Naive B cell (primary cell): ENCODE results near the gene SHC1. TPM values are rescaled to one million over a fixed set of nuclear protein-coding genes. Genes with fewer than 3 reads are reported as not detected.

ENCODE experiments used
- ATAC-seq, 2 donors: fragments of 150-1000 bp; cut with Tn5 transposase; 2 replicates each; pipeline ENCODE4 v1.10.0; 2021; ENCODE audit warnings: low read depth in 2 of 2, mild to moderate bottlenecking in 2 of 2, moderate library complexity in 2 of 2
- DNase-seq: peaks from one replicate; pipeline ENCODE4 v3.0.0; 2022
- H3K27ac Mint-ChIP-seq, 6 donors: one replicate each; pipeline ENCODE4 v1.8.0; 2020 to 2022; ENCODE audit warnings: mild to moderate bottlenecking in 6 of 6, mixed read lengths in 6 of 6, moderate library complexity in 5 of 6, inconsistent platforms in 2 of 6
- H3K27me3 Mint-ChIP-seq, 3 donors: one replicate each; pipeline ENCODE4 v1.8.0; 2021 to 2022; ENCODE audit warnings: mixed read lengths in 3 of 3, mild to moderate bottlenecking in 1 of 3
- H3K36me3 Mint-ChIP-seq, 2 donors: one replicate each; pipeline ENCODE4 v1.8.0; 2020 to 2022; ENCODE audit warnings: mixed read lengths in 2 of 2, inconsistent platforms in 1 of 2, mild to moderate bottlenecking in 1 of 2
- H3K4me1 Mint-ChIP-seq, 3 donors: one replicate each; pipeline ENCODE4 v1.8.0; 2020 to 2022; ENCODE audit warnings: mixed read lengths in 3 of 3, inconsistent platforms in 1 of 3, mild to moderate bottlenecking in 1 of 3, moderate library complexity in 1 of 3
- H3K4me3 Mint-ChIP-seq, 8 donors: one replicate each; pipeline ENCODE4 v1.8.0; 2020 to 2022; ENCODE audit warnings: mild to moderate bottlenecking in 8 of 8, mixed read lengths in 8 of 8, moderate library complexity in 8 of 8, inconsistent platforms in 2 of 8
- H3K9me3 Mint-ChIP-seq, 7 donors: one replicate each; pipeline ENCODE4 v1.8.0; 2020 to 2022; ENCODE audit warnings: mixed read lengths in 7 of 7, mild to moderate bottlenecking in 5 of 7, inconsistent platforms in 2 of 7, moderate library complexity in 1 of 7
- polyA plus RNA-seq, 6 donors: library from polyadenylated mRNA; unstranded; fragments of 300-500 nt; fragmentation: Illumina TruSeq; gene quantifications; one replicate each; pipeline ENCODE4 v1.2.3, GENCODE V29; 2021; ENCODE audit warnings: low read depth in 6 of 6

Gene SHC1
- polyA plus RNA-seq, 6 donors from 2014 or later, result 23.3 to 34.0 (median 26.3) TPM

- Mint-ChIP-seq H3K27me3 (no peaks in the 10 kb centered on the region), H3K4me3 (peak overlapping the region; percentile 82 to 95 (median 94)), H3K9me3 (no peaks in the 10 kb centered on the region), H3K27ac (peak overlapping the region; percentile 47 to 94 (median 90)), H3K4me1 (peaks cover 24 to 60% (median 45%) of the 10 kb centered on the region in 3 donors), H3K36me3 (peaks cover 0 to 8% of the 10 kb centered on the region in 2 donors)
- ATAC-seq (no peak), DNase-seq (no peak)
These were observed 10.0 kb downstream of the SHC1 start for GRCh38 chr1:154960446-154961136.

DNA sequence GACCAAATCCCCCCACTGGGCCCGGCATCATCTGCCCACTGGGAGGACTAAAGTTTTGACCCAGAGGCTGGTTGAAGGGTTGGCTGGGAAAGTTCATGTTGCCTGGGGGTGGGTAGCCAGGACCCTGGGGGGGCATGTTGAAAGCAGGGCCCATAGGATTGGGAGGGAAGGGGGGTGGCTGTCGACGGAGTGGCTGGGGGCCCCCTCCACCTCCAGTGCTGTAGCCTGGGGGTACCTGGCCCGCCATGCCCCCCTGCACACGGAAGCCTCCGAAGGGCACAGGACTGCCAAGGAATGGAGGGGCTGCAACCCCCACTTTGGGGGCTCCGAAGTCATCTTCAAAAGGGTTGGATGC, 11.1 kb downstream of the SHC1 start:
- Mint-ChIP-seq H3K27me3 (no peaks in the 10 kb centered on the region), H3K4me3 (peak overlapping the region in 5 of 8 donors; percentile 52 to 94 (median 82)), H3K9me3 (no peaks in the 10 kb centered on the region), H3K36me3 (peaks cover 0 to 8% of the 10 kb centered on the region in 2 donors), H3K27ac (peak overlapping the region in 1 of 6 donors; percentile 79), H3K4me1 (peaks cover 34 to 67% (median 57%) of the 10 kb centered on the region in 3 donors)
- ATAC-seq (no peak), DNase-seq (no peak)

DNA sequence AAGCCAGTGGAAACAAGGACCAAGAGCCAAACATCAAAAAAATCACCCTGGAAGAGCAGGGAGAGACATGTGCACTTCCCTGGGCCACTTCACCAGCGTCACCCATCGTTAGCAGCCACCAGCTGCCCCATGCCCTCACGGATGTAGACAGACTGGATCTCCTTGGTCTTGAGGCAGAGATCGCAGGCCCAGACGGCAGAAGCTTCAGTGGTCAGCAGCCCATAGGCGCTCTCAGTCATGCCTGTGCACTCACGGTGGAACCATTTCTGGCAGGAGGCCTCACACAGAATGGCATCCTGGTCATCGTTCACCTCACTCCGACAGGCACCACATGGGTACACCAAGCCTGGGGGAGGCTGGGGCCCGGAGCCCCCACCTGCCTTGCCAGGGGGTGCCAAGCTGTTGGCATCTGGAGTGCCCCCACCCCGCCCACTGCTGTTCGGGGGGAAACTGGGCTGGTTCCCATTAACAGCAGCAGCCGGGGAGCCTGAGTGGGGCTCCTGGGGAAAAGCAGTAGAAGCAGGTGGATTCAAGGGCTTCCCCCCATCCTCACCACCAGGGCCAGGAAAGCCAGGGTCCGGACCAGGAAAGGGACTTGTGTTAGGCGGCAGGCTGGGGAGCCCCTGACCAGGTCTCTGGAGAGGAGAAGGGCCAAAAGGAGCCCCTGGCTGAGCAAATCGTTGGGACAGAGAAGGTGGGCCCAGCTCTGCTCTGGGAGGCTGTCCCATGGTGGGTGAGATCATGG, 11.7 kb downstream of the SHC1 start:
- H3K4me1 Mint-ChIP-seq, result peaks cover 36 to 70% (median 61%) of the 10 kb centered on the region in 3 donors
- no peaks in the 10 kb centered on the region for H3K9me3 Mint-ChIP-seq
- H3K4me3 Mint-ChIP-seq, result peak overlapping the region in 5 of 8 donors; percentile 25 to 94 (median 80)
- peaks cover 0 to 5% of the 10 kb centered on the region in 2 donors for H3K36me3 Mint-ChIP-seq
- peak overlapping the region in 2 of 6 donors; percentile 14 to 79 for H3K27ac Mint-ChIP-seq
- no peaks in the 10 kb centered on the region for H3K27me3 Mint-ChIP-seq
- DNase-seq (no peak), ATAC-seq (no peak)

- Mint-ChIP-seq H3K27me3 (no peaks in the 10 kb centered on the region), H3K36me3 (no peaks in the 10 kb centered on the region), H3K4me1 (peaks cover 40 to 74% (median 61%) of the 10 kb centered on the region in 3 donors), H3K27ac (peak overlapping the region in 3 of 6 donors; percentile 11 to 63 (median 42)), H3K4me3 (peak overlapping the region in 3 of 8 donors; percentile 5 to 80 (median 79)), H3K9me3 (no peaks in the 10 kb centered on the region)
- no peak for DNase-seq
- no peak for ATAC-seq
These were observed 12.5 kb downstream of the SHC1 start for GRCh38 chr1:154958036-154958435.

DNA sequence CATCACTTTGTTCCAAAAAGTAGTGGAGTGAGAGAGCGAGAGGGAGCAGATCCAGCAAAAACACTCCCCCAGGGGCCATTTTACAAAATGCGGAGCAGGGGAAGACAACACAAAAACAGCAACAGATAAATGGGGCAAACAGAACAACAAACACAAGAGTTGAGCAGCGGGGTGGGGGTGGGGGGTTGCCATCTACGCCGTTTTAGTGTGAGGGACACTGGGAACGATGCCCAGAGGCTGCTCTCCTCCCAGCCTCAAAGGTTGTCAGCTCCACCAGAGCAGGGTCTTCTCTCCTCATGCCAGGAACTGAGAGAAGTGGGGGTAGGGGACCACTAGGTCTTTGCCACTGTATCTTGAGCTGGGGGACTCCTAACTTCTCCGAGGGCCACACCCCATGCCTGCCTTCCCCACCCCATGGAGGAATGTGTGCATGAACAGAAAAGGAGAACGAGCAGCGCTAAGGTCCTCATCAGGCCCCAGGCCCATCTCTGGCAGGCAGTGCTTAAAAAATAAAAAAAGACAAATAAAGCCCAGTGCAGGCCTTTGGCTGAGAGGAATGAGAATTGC, 13.4 kb downstream of the SHC1 start:
- Mint-ChIP-seq H3K27ac (peak overlapping the region in 5 of 6 donors; percentile 66 to 100 (median 86)), H3K36me3 (no peaks in the 10 kb centered on the region), H3K4me1 (peaks cover 45 to 74% (median 62%) of the 10 kb centered on the region in 3 donors), H3K27me3 (no peaks in the 10 kb centered on the region), H3K4me3 (peak overlapping the region; percentile 12 to 98 (median 60)), H3K9me3 (no peaks in the 10 kb centered on the region)
- ATAC-seq (no peak), DNase-seq (no peak)

GRCh38 chr1:154956544-154956941, 14.0 kb downstream of the SHC1 start:
- H3K9me3 Mint-ChIP-seq, result no peaks in the 10 kb centered on the region
- no peaks in the 10 kb centered on the region for H3K36me3 Mint-ChIP-seq
- H3K27ac Mint-ChIP-seq, result peak overlapping the region; percentile 73 to 100 (median 99)
- ATAC-seq, result no peak
- peaks cover 48 to 78% (median 68%) of the 10 kb centered on the region in 3 donors for H3K4me1 Mint-ChIP-seq
- H3K4me3 Mint-ChIP-seq, result peak overlapping the region; percentile 89 to 98 (median 97)
- no peaks in the 10 kb centered on the region for H3K27me3 Mint-ChIP-seq
- no peak for DNase-seq

- Mint-ChIP-seq H3K36me3 (peaks cover 0 to under 1% of the 10 kb centered on the region in 2 donors), H3K27ac (peak within 1 kb of the TSS; percentile 99 to 100 (median 99)), H3K4me3 (peak within 1 kb of the TSS; percentile 89 to 98 (median 97)), H3K9me3 (no peaks in the 10 kb centered on the region), H3K27me3 (no peaks in the 10 kb centered on the region), H3K4me1 (peaks cover 45 to 77% (median 71%) of the 10 kb centered on the region in 3 donors)
- DNase-seq (peak; percentile 91), ATAC-seq (peak; percentile 53 to 57)
These were observed 14.6 kb downstream of the SHC1 start, which contains the start of gene PBXIP1 for GRCh38 chr1:154955718-154956543. TSS of gene PBXIP1 (minus strand) at chr1:154956099. CDS start at chr1:154953721, 2,378 bp downstream.

GRCh38 chr1:154955039-154955717, 15.4 kb downstream of the SHC1 start:
- peak overlapping the region; percentile 89 to 98 (median 97) for H3K4me3 Mint-ChIP-seq
- H3K27me3 Mint-ChIP-seq, result no peaks in the 10 kb centered on the region
- peaks cover 50 to 76% (median 71%) of the 10 kb centered on the region in 3 donors for H3K4me1 Mint-ChIP-seq
- peak overlapping the region; percentile 99 to 100 (median 99) for H3K27ac Mint-ChIP-seq
- H3K36me3 Mint-ChIP-seq, result peaks cover 5 to 8% of the 10 kb centered on the region in 2 donors
- H3K9me3 Mint-ChIP-seq, result no peaks in the 10 kb centered on the region
- peak; percentile 85 for DNase-seq
- peak; percentile 77 to 81 for ATAC-seq

DNA sequence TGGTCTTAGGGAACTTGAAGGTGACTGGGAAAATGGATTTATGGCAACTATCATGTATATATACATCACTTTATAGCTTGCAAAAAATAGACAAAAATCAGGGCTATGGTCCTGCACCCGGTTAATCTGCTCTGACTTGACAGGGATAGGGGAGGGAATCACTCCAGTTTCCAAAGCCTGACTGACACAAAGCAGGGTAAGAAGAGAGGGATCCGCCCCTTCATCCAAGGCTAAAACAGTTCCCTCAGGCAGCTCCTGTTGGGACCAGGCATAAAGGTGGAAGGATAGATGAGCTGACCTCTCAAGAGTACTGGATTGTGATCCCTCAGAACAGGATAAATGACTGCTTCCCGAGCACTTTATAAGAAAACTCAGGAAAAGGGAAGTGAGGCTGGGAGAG, 16.0 kb downstream of the SHC1 start:
- Mint-ChIP-seq H3K36me3 (peaks cover 5 to 8% of the 10 kb centered on the region in 2 donors), H3K4me3 (peak overlapping the region; percentile 89 to 98 (median 97)), H3K9me3 (no peaks in the 10 kb centered on the region)

DNA sequence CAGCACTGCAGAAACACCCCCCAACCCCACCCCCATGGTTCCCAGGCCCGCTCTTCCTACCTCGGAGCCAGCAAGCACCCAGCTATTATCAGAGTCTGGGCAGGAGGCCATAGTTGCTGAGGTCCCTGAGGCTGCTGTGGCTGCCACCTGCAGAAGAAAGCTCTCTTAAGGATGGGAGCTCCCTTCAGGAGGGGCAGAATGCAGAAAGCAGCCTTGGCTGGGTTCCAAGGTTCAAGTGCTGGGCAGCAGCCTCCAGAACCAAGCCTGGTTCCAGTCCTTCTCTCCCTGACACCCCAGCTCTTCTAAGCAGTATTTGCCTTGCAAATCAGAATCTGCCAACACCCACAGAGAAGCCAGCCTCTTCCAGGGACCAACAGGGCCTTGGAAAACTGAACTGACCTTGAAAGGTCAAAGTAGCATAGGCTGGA, 16.9 kb downstream of the SHC1 start:
- peak overlapping the region; percentile 61 to 100 (median 91) for H3K27ac Mint-ChIP-seq
- peak overlapping the region in 5 of 8 donors; percentile 90 to 98 (median 97) for H3K4me3 Mint-ChIP-seq
- ATAC-seq, result no peak
- no peaks in the 10 kb centered on the region for H3K27me3 Mint-ChIP-seq
- peaks cover 52 to 72% (median 68%) of the 10 kb centered on the region in 3 donors for H3K4me1 Mint-ChIP-seq
- no peaks in the 10 kb centered on the region for H3K9me3 Mint-ChIP-seq
- DNase-seq, result no peak
- H3K36me3 Mint-ChIP-seq, result peaks cover 6 to 11% of the 10 kb centered on the region in 2 donors

More for the DNA sequence above, 16.0 kb downstream of the SHC1 start:
- no peak for ATAC-seq
- peaks cover 50 to 72% (median 69%) of the 10 kb centered on the region in 3 donors for H3K4me1 Mint-ChIP-seq
- no peaks in the 10 kb centered on the region for H3K27me3 Mint-ChIP-seq
- no peak for DNase-seq
- H3K27ac Mint-ChIP-seq, result peak overlapping the region; percentile 99 to 100 (median 99)

DNA sequence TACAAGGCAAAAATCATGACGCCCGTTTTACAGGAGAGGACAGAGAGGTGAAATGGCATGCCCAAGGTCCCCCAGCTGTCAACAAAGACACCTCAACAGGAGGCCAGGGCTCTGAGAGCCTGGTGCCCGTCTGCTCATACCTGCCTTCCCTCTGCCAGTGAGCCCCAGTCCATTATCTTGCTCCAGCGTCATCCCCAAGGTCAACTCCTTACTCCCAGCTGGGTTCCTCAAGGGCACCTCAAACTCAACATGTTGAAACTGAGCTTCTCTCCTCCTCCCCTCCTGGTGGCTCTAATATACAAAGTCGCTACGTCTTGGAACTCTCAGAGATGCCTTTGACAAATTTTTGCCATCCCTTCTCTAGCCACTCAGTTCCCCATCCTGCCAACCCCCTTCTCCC, 17.9 kb downstream of the SHC1 start:
- Mint-ChIP-seq H3K4me1 (peaks cover 54 to 74% (median 64%) of the 10 kb centered on the region in 3 donors), H3K27me3 (no peaks in the 10 kb centered on the region), H3K4me3 (peak overlapping the region in 7 of 8 donors; percentile 21 to 98 (median 75)), H3K27ac (peak overlapping the region; percentile 78 to 100 (median 94)), H3K36me3 (peaks cover 9 to 18% of the 10 kb centered on the region in 2 donors), H3K9me3 (no peaks in the 10 kb centered on the region)
- DNase-seq (no peak), ATAC-seq (no peak)
